PC-9 (cell line): Measurements from ENCODE around the gene VANGL1. TPM values are rescaled to one million over a fixed set of nuclear protein-coding genes. Genes with fewer than 3 reads are reported as not detected.

Experiments
- BruUV-seq: library from RNA; stranded (reverse); fragments of 400-500 nt; replicated peaks from 2 replicates; lab custom pipeline; 2021; lab: Mats Ljungman, UMichigan
- CTCF ChIA-PET: fragments of 300-600 bp; sonication (Branson Sonifier 250); formaldehyde crosslinking; loops from one replicate; lab custom pipeline; 2022; ENCODE audit warnings: antibody characterized with exemption; lab: Charles Lee
- POLR2A ChIA-PET: fragments of 300-600 bp; sonication (Branson Sonifier 250); formaldehyde crosslinking; loops from one replicate; lab custom pipeline; 2022; ENCODE audit warnings: antibody characterized with exemption; ENCODE audit not compliant: unreplicated experiment; lab: Charles Lee
- DNase-seq, 2 experiments: peaks; one replicate each; pipeline versions ENCODE4 v3.0.0 to v3.0.0-alpha.2; 2015 to 2022; ENCODE audit warnings: mixed read lengths in 1 of 2
- H2AFZ ChIP-seq: fragments of 200-600 bp; sonication (generic); 2 replicates; pipeline ENCODE4 v1.8.1; 2017; ENCODE audit warnings: antibody characterized with exemption
- H3F3A ChIP-seq: fragments of 200-600 bp; sonication (generic); 2 replicates; pipeline ENCODE4 v1.8.1; 2017; ENCODE audit warnings: antibody characterized with exemption, mild to moderate bottlenecking, low read depth; ENCODE audit not compliant: insufficient read depth
- H3K27ac ChIP-seq: fragments of 200-600 bp; sonication (generic); 2 replicates; pipeline ENCODE4 v1.6.1; 2016; ENCODE audit warnings: mixed run types
- H3K27me3 ChIP-seq: fragments of 200-600 bp; sonication (generic); 2 replicates; pipeline ENCODE4 v1.6.1; 2016; ENCODE audit warnings: low read depth, mixed run types; ENCODE audit not compliant: insufficient read depth
- H3K36me3 ChIP-seq: fragments of 200-600 bp; sonication (generic); 2 replicates; pipeline ENCODE4 v1.6.1; 2016; ENCODE audit warnings: low read depth, mixed run types
- H3K4me1 ChIP-seq: fragments of 200-600 bp; sonication (generic); replicated peaks from 2 replicates; pipeline ENCODE4 v1.6.1; 2016; ENCODE audit warnings: mixed run types; ENCODE audit not compliant: insufficient read depth
- H3K4me2 ChIP-seq: fragments of 200-600 bp; sonication (generic); 2 replicates; pipeline ENCODE4 v1.6.1; 2017; ENCODE audit warnings: mixed run types
- H3K4me3 ChIP-seq: fragments of 200-600 bp; sonication (generic); 2 replicates; pipeline ENCODE4 v1.6.1; 2016; ENCODE audit warnings: mixed run types
- H3K79me2 ChIP-seq: fragments of 200-600 bp; sonication (generic); 2 replicates; pipeline ENCODE4 v1.6.1; 2017; ENCODE audit warnings: low read depth, mixed run types
- H3K9me2 ChIP-seq: fragments of 200-600 bp; sonication (generic); 2 replicates; pipeline ENCODE4 v1.8.1; 2017; ENCODE audit warnings: mild to moderate bottlenecking; ENCODE audit not compliant: insufficient read depth
- H3K9me3 ChIP-seq: fragments of 200-600 bp; sonication (generic); 2 replicates; pipeline ENCODE4 v1.8.1; 2016; ENCODE audit warnings: low read depth; ENCODE audit not compliant: insufficient read depth
- H4K20me1 ChIP-seq: fragments of 200-600 bp; sonication (generic); 2 replicates; pipeline ENCODE4 v1.8.1; 2017; ENCODE audit not compliant: insufficient read depth
- EZH2 ChIP-seq: fragments of 200-600 bp; sonication (generic); IDR thresholded peaks from 2 replicates; pipeline ENCODE4 v1.8.0; 2017; ENCODE audit warnings: antibody characterized with exemption, low read depth
- intact Hi-C: fragments of 100-400 bp; cut with micrococcal nuclease; formaldehyde crosslinking; loops from one replicate; pipeline ENCODE4 v1.10.0; 2022; ENCODE audit not compliant: unreplicated experiment
- total RNA-seq: library from RNA; stranded (reverse); gene quantifications from 2 replicates; pipeline ENCODE4 v1.2.3, GENCODE V29; 2021
- TF ChIP-seq, protein P1 (sequence below): fragments of 200-600 bp; sonication (generic); conservative IDR thresholded peaks from 2 replicates; pipeline ENCODE4 v1.6.1; 2017; ENCODE audit warnings: mixed run types, antibody characterized with exemption, mild to moderate bottlenecking, moderate library complexity

Gene VANGL1
- total RNA-seq, 1 experiment from 2014 or later = 43.0 TPM

DNA sequence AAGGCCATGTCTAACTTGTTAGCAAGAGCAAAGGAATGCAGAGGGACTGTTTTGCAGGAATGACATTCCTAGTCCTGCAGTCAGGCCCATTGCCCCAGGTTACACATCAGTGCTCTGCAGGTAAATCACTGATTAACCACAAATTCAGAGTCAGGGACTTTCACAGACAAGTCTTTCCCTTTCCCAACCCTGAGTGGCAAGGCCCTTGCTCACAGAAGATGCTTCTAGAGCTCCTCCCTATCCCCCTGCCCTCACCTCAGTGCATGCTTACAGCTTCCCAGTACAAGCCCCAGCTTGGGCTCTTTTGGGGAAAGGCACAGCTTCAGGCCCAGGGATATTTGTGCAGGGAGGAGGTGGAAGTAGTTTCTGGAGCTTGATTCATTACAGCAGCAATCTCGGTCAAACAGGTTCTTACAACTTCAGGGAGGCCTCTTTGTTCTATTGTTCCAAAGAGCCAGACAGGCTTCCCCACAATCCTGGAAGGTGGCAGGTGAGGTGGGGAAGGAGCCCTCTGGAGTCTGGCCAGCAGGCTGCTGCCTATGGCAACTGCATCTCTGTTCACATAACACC, 72.9 kb downstream of the VANGL1 start:
- H3K9me2 ChIP-seq = no peaks in the 10 kb centered on the region
- H3K4me2 ChIP-seq = peak overlapping the region; percentile 77
- peaks cover 64% of the 10 kb centered on the region for H3K4me1 ChIP-seq
- ChIA-PET POLR2A (interaction anchor here (0.5 to 0.7 kb wide), 6 partner anchors 9 to 734 kb away, joined by 3 to 8 read pairs (median 3); no protein-coding TSS in a partner anchor), CTCF (interaction anchor here (1.2 to 2.6 kb wide), 3 partner anchors 8 to 50 kb away, joined by 4 to 12 read pairs (median 5); no protein-coding TSS in a partner anchor)
- DNase-seq = peak; percentile 93 to 100
- no peak overlapping the region for H2AFZ ChIP-seq
- intact Hi-C loops = loop anchor here (1.0 to 5.0 kb wide), 5 partner anchors 34 to 168 kb away; no protein-coding TSS in a partner anchor
- H4K20me1 ChIP-seq = no peaks in the 10 kb centered on the region
- no peak for TF ChIP-seq EZH2
- TF ChIP-seq, protein P1, sequence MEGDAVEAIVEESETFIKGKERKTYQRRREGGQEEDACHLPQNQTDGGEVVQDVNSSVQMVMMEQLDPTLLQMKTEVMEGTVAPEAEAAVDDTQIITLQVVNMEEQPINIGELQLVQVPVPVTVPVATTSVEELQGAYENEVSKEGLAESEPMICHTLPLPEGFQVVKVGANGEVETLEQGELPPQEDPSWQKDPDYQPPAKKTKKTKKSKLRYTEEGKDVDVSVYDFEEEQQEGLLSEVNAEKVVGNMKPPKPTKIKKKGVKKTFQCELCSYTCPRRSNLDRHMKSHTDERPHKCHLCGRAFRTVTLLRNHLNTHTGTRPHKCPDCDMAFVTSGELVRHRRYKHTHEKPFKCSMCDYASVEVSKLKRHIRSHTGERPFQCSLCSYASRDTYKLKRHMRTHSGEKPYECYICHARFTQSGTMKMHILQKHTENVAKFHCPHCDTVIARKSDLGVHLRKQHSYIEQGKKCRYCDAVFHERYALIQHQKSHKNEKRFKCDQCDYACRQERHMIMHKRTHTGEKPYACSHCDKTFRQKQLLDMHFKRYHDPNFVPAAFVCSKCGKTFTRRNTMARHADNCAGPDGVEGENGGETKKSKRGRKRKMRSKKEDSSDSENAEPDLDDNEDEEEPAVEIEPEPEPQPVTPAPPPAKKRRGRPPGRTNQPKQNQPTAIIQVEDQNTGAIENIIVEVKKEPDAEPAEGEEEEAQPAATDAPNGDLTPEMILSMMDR = no peak; the same call in 1 of the 2 replicates
- peaks cover 6% of the 10 kb centered on the region for H3K9me3 ChIP-seq
- no peaks in the 10 kb centered on the region for H3K36me3 ChIP-seq
- H3K79me2 ChIP-seq = no peaks in the 10 kb centered on the region
- H3K4me3 ChIP-seq = peak overlapping the region; percentile 21; the same call in 1 of the 2 replicates
- peaks cover 41% of the 10 kb centered on the region for H3F3A ChIP-seq
- peak overlapping the region; percentile 94 for H3K27ac ChIP-seq
- no TSS peak for BruUV-seq
- no peaks in the 10 kb centered on the region for H3K27me3 ChIP-seq

DNA sequence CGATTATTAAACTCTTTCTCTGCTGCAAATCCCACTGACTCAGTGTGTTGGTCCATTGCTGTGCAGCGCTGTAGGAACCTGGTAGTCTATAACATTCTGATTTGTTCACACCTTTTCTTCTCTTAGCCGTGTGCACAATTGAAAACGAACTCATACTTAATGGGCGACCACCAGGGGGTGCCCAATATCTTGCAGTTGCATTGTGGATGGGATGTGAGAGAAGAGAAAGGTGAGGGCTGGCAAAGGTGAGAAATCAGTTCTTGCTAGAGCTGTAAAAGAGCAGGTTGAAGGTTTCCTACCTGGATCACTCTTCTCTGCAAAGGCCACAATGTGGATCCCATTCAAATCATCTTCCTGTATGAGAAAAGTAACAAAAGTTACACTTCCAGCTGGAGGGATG, 75.8 kb downstream of the VANGL1 start:
- no peaks in the 10 kb centered on the region for H4K20me1 ChIP-seq
- H3K4me2 ChIP-seq = no peak overlapping the region
- TF ChIP-seq, protein P1 = peak; percentile 66
- TF ChIP-seq EZH2 = no peak
- no peaks in the 10 kb centered on the region for H3K27me3 ChIP-seq
- intact Hi-C loops = no loop called here
- peaks cover 42% of the 10 kb centered on the region for H3K4me1 ChIP-seq
- no peak for DNase-seq
- no peaks in the 10 kb centered on the region for H3K9me2 ChIP-seq
- peaks cover 6% of the 10 kb centered on the region for H3K9me3 ChIP-seq
- ChIA-PET POLR2A (no interaction called here), CTCF (interaction anchor here (1.0 to 1.4 kb wide), 2 partner anchors 11 to 47 kb away, joined by 3 to 5 read pairs; no protein-coding TSS in a partner anchor)
- H3K36me3 ChIP-seq = no peaks in the 10 kb centered on the region
- no TSS peak for BruUV-seq
- H3K27ac ChIP-seq = no peak overlapping the region
- H3K79me2 ChIP-seq = no peaks in the 10 kb centered on the region
- H2AFZ ChIP-seq = no peak overlapping the region
- peaks cover 36% of the 10 kb centered on the region for H3F3A ChIP-seq
- no peak overlapping the region for H3K4me3 ChIP-seq

GRCh38 chr1:115718011-115718754, 76.4 kb downstream of the VANGL1 start:
- Histone ChIP-seq H3K27me3 (no peaks in the 10 kb centered on the region), H3K36me3 (no peaks in the 10 kb centered on the region), H3K79me2 (no peaks in the 10 kb centered on the region), H3K9me3 (peaks cover 6% of the 10 kb centered on the region), H4K20me1 (no peaks in the 10 kb centered on the region), H2AFZ (no peak overlapping the region), H3K4me1 (peaks cover 36% of the 10 kb centered on the region), H3K4me2 (no peak overlapping the region), H3K9me2 (no peaks in the 10 kb centered on the region), H3K4me3 (no peak overlapping the region), H3K27ac (no peak overlapping the region), H3F3A (peaks cover 30% of the 10 kb centered on the region)
- intact Hi-C loops = no loop called here
- ChIA-PET CTCF (interaction anchor here (1.0 to 1.4 kb wide), 2 partner anchors 11 to 46 kb away, joined by 3 to 5 read pairs; no protein-coding TSS in a partner anchor), POLR2A (no interaction called here)
- BruUV-seq = no TSS peak
- no peak for TF ChIP-seq EZH2
- TF ChIP-seq, protein P1 = no peak
- DNase-seq = no peak
